Measurements from ENCODE around the gene PRKG1. TPM values are rescaled to one million over a fixed set of nuclear protein-coding genes. Genes with fewer than 3 reads are reported as not detected.

Gene PRKG1
- total RNA-seq, 1 experiment from 2014 or later: 16.5 TPM

DNA sequence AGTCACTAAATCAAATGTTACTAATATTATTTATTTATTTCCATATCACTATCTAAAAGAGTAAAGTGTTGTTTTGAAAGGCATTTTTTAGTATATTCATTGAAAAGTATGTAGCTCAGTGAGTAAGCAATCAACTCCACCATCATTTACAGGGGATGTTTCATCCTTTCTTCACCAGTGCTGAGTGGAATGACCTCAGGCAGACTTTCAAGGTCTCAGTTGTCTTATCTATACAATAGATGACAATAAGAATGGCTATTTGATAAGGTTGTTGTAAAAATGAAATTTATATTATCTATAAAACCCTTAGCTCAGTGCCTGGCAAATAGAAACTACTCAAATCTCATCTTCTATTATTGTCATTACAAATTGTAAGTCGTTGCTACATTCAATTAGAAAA is 829.4 kb downstream of the PRKG1 start:
- TF ChIP-seq MXD4 (CRISPR knock-in tag; IDR thresholded peaks at IDR 0.05; ENCODE audit: borderline replicate concordance): no peak
- no peak for TF ChIP-seq ZNF671 (CRISPR knock-in tag; IDR thresholded peaks at IDR 0.05)
- TF ChIP-seq ZNF263 (CRISPR knock-in tag; IDR thresholded peaks at IDR 0.05; ENCODE audit: low read depth): no peak
- TF ChIP-seq, protein P1, sequence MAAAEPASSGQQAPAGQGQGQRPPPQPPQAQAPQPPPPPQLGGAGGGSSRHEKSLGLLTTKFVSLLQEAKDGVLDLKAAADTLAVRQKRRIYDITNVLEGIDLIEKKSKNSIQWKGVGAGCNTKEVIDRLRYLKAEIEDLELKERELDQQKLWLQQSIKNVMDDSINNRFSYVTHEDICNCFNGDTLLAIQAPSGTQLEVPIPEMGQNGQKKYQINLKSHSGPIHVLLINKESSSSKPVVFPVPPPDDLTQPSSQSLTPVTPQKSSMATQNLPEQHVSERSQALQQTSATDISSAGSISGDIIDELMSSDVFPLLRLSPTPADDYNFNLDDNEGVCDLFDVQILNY (CRISPR knock-in tag; IDR thresholded peaks at IDR 0.05): no peak
- TF ChIP-seq, protein P2, sequence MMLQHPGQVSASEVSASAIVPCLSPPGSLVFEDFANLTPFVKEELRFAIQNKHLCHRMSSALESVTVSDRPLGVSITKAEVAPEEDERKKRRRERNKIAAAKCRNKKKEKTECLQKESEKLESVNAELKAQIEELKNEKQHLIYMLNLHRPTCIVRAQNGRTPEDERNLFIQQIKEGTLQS (CRISPR knock-in tag; conservative IDR thresholded peaks at IDR 0.05): no peak
- TF ChIP-seq, protein P3, sequence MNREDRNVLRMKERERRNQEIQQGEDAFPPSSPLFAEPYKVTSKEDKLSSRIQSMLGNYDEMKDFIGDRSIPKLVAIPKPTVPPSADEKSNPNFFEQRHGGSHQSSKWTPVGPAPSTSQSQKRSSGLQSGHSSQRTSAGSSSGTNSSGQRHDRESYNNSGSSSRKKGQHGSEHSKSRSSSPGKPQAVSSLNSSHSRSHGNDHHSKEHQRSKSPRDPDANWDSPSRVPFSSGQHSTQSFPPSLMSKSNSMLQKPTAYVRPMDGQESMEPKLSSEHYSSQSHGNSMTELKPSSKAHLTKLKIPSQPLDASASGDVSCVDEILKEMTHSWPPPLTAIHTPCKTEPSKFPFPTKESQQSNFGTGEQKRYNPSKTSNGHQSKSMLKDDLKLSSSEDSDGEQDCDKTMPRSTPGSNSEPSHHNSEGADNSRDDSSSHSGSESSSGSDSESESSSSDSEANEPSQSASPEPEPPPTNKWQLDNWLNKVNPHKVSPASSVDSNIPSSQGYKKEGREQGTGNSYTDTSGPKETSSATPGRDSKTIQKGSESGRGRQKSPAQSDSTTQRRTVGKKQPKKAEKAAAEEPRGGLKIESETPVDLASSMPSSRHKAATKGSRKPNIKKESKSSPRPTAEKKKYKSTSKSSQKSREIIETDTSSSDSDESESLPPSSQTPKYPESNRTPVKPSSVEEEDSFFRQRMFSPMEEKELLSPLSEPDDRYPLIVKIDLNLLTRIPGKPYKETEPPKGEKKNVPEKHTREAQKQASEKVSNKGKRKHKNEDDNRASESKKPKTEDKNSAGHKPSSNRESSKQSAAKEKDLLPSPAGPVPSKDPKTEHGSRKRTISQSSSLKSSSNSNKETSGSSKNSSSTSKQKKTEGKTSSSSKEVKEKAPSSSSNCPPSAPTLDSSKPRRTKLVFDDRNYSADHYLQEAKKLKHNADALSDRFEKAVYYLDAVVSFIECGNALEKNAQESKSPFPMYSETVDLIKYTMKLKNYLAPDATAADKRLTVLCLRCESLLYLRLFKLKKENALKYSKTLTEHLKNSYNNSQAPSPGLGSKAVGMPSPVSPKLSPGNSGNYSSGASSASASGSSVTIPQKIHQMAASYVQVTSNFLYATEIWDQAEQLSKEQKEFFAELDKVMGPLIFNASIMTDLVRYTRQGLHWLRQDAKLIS (CRISPR knock-in tag; IDR thresholded peaks at IDR 0.05; ENCODE audit: borderline replicate concordance): no peak
- TF ChIP-seq, protein P4, sequence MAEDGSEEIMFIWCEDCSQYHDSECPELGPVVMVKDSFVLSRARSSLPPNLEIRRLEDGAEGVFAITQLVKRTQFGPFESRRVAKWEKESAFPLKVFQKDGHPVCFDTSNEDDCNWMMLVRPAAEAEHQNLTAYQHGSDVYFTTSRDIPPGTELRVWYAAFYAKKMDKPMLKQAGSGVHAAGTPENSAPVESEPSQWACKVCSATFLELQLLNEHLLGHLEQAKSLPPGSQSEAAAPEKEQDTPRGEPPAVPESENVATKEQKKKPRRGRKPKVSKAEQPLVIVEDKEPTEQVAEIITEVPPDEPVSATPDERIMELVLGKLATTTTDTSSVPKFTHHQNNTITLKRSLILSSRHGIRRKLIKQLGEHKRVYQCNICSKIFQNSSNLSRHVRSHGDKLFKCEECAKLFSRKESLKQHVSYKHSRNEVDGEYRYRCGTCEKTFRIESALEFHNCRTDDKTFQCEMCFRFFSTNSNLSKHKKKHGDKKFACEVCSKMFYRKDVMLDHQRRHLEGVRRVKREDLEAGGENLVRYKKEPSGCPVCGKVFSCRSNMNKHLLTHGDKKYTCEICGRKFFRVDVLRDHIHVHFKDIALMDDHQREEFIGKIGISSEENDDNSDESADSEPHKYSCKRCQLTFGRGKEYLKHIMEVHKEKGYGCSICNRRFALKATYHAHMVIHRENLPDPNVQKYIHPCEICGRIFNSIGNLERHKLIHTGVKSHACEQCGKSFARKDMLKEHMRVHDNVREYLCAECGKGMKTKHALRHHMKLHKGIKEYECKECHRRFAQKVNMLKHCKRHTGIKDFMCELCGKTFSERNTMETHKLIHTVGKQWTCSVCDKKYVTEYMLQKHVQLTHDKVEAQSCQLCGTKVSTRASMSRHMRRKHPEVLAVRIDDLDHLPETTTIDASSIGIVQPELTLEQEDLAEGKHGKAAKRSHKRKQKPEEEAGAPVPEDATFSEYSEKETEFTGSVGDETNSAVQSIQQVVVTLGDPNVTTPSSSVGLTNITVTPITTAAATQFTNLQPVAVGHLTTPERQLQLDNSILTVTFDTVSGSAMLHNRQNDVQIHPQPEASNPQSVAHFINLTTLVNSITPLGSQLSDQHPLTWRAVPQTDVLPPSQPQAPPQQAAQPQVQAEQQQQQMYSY (CRISPR knock-in tag; IDR thresholded peaks at IDR 0.05): no peak
- TF ChIP-seq, protein P5, sequence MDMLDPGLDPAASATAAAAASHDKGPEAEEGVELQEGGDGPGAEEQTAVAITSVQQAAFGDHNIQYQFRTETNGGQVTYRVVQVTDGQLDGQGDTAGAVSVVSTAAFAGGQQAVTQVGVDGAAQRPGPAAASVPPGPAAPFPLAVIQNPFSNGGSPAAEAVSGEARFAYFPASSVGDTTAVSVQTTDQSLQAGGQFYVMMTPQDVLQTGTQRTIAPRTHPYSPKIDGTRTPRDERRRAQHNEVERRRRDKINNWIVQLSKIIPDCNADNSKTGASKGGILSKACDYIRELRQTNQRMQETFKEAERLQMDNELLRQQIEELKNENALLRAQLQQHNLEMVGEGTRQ (CRISPR knock-in tag; IDR thresholded peaks at IDR 0.05): no peak
- no peak for TF ChIP-seq NR1H2 (CRISPR knock-in tag; IDR thresholded peaks at IDR 0.05)
- no peak for TF ChIP-seq ESRRA (CRISPR knock-in tag; IDR thresholded peaks at IDR 0.05; ENCODE audit: borderline replicate concordance)
- no peak for TF ChIP-seq TP53 (CRISPR knock-in tag; IDR thresholded peaks at IDR 0.05)
- ChIA-PET POLR2A (interaction anchor here (0.6 kb wide), 1 partner anchor 69 kb away, joined by 3 read pairs; no protein-coding TSS in a partner anchor), CTCF (no interaction called here)
- H3K4me1 Mint-ChIP-seq: peaks cover 28% of the 10 kb centered on the region
- DNase-seq (ENCODE audit: low spot score): no peak
- H3K9me3 Mint-ChIP-seq: peaks cover 14% of the 10 kb centered on the region
- peaks cover 15% of the 10 kb centered on the region for H3K36me3 Mint-ChIP-seq
- H3K4me3 Mint-ChIP-seq: no peak overlapping the region
- H3K27ac Mint-ChIP-seq: no peak overlapping the region
- H3K27me3 Mint-ChIP-seq (ENCODE audit: low read depth): peaks cover 32% of the 10 kb centered on the region
- ATAC-seq: no peak

DNA sequence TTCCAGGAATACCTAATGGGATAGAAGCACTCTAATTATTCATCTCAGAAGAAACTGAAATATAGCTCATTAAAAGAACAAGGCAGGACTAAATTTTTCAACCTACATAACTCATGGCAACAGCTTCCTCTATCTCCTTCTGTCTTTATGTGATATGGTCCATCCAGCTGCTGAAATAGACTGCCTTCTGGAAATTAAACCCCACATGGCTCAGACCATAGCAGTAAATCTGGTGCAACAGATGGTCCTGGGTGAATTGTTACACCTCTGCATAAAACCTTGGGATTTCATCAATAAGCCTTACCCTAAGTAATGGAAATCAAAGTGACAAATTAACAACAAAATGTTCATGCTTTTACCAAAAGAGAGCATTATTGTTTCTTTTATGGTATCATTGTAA is 830.7 kb downstream of the PRKG1 start:
- Mint-ChIP-seq H3K4me3 (no peak overlapping the region), H3K27ac (no peak overlapping the region), H3K27me3 (ENCODE audit: low read depth) (peaks cover 46% of the 10 kb centered on the region), H3K4me1 (peaks cover 41% of the 10 kb centered on the region), H3K9me3 (peaks cover 14% of the 10 kb centered on the region), H3K36me3 (peaks cover 15% of the 10 kb centered on the region)
- ATAC-seq (no peak), DNase-seq (ENCODE audit: low spot score) (no peak)
- ChIA-PET POLR2A (no interaction called here), CTCF (no interaction called here)
- TF ChIP-seq, protein P6, sequence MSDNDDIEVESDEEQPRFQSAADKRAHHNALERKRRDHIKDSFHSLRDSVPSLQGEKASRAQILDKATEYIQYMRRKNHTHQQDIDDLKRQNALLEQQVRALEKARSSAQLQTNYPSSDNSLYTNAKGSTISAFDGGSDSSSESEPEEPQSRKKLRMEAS (CRISPR knock-in tag; IDR thresholded peaks at IDR 0.05): no peak
- no peak for TF ChIP-seq CREB1 (CRISPR knock-in tag; IDR thresholded peaks at IDR 0.05)
- TF ChIP-seq JAZF1 (CRISPR knock-in tag; IDR thresholded peaks at IDR 0.05): no peak
- no peak for TF ChIP-seq ZNF138 (CRISPR knock-in tag; conservative IDR thresholded peaks at IDR 0.05)
- no peak for TF ChIP-seq ATF1 (CRISPR knock-in tag; IDR thresholded peaks at IDR 0.05)
- no peak for TF ChIP-seq GTF2I (CRISPR knock-in tag; conservative IDR thresholded peaks at IDR 0.05)

All from WTC11 (cell line).